GM12892 (cell line): ENCODE measurements around the gene DYNC2H1.

Source experiments
- DNase-seq: peaks from one replicate; pipeline ENCODE4 v3.0.0; 2011; ENCODE audit not compliant: insufficient read length
- FAIRE-seq: peaks from 2 replicates; lab custom pipeline; 2011; peaks lifted over from hg19 to GRCh38; lab: Jason Lieb, UNC
- POLR2A ChIP-seq: IDR thresholded peaks from 2 replicates; pipeline ENCODE4 v1.6.1; 2011; ENCODE audit warnings: low read depth, low read length, control low read depth
- POLR2AphosphoS5 ChIP-seq: IDR thresholded peaks from 2 replicates; pipeline ENCODE4 v1.6.1; 2011; ENCODE audit warnings: low read depth, low read length, control low read depth
- TAF1 ChIP-seq: IDR thresholded peaks from 2 replicates; pipeline ENCODE4 v1.6.1; 2011; ENCODE audit warnings: low read depth, mild to moderate bottlenecking, control low read depth, low read length, borderline replicate concordance

Gene DYNC2H1

DNA sequence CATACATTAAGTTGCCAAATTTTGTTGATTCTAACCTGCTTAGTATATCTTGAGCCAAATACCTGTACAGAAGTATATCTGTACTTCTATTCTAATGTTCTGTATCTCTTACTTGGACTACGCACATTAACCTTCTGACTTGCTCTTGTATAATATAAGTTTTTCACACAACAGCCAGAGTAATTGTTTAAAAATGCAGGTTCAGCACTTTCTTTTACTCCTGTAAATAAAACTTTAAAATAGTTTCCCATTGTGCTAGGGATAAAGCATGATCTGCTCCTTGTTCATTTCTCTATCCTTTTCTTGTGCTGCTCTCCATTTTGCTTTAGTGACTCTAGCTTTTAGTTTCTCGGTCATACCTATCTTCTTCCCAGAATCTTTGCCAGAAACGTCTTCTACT lies 48.3 kb downstream of the DYNC2H1 start:
- TF ChIP-seq POLR2A (no peak), TAF1 (no peak), POLR2AphosphoS5 (no peak)
- FAIRE-seq (no peak), DNase-seq (no peak)

- TF ChIP-seq POLR2AphosphoS5 (no peak), TAF1 (no peak), POLR2A (no peak)
- FAIRE-seq (no peak), DNase-seq (no peak)
These were observed 55.0 kb downstream of the DYNC2H1 start for GRCh38 chr11:103164093-103164796.

DNA sequence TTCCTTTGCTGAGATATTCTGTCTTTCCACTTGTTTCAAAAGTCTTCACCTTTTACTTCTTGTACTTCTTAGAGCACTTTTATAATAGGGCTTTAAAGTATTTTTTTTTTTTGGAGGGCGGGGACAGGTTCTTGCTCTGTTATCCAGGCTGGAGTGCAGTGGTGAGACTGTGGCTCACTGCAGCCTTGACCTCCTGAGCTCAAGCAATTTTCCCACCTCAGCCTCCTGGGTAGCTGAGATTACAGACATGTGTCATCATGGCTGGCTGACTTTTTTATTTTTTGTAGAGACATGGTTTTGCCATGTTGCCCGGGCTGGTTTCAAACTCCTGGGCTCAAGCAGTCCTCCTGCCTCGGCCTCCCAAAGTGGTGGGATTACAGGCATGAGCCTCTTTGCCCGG lies 57.9 kb downstream of the DYNC2H1 start:
- DNase-seq (no peak), FAIRE-seq (no peak)
- TF ChIP-seq TAF1 (no peak), POLR2AphosphoS5 (no peak), POLR2A (no peak)

- no peak for FAIRE-seq
- no peak for DNase-seq
- no peak for TF ChIP-seq POLR2AphosphoS5
- no peak for TF ChIP-seq TAF1
These were observed 61.6 kb downstream of the DYNC2H1 start for GRCh38 chr11:103170865-103171264.

- DNase-seq (no peak), FAIRE-seq (no peak)
- no peak for TF ChIP-seq TAF1
- no peak for TF ChIP-seq POLR2A
- no peak for TF ChIP-seq POLR2AphosphoS5
These were observed 66.4 kb downstream of the DYNC2H1 start for GRCh38 chr11:103175461-103176129.

DNA sequence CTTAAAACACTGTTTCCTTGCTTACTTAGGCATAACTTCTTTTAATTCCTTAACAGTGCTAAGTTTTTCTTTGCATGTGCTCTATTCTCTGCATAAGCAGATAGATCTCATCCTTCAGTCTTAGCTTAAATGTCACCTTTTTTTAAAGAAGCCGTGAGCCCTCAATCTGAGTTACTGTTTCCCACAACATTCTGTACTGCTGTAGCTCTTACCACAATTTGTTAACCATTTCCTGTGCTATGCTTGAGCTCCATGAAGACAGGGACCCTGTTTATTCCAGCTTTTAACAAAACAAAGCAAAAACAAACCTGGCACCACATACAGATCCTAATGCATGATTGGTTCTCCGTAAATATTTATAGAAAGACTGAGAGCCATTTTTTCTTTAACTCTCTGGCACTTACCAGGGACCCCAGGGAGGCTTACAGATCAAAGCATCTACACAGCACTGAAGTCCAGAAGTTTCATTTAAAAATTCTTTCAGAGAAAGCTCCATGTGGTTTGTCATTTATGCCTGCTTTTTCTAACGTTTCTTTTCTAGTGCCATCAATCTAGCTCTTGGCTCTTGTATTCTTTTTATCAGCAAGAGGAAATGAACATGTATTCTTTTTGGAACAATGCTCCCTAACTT lies 74.9 kb downstream of the DYNC2H1 start:
- DNase-seq (no peak), FAIRE-seq (no peak)
- TF ChIP-seq POLR2AphosphoS5 = no peak
- TF ChIP-seq TAF1 = no peak
- no peak for TF ChIP-seq POLR2A

- DNase-seq (no peak), FAIRE-seq (no peak)
- no peak for TF ChIP-seq POLR2AphosphoS5
- TF ChIP-seq TAF1 = no peak
- no peak for TF ChIP-seq POLR2A
These were observed 92.9 kb downstream of the DYNC2H1 start for GRCh38 chr11:103202048-103202651.

DNA sequence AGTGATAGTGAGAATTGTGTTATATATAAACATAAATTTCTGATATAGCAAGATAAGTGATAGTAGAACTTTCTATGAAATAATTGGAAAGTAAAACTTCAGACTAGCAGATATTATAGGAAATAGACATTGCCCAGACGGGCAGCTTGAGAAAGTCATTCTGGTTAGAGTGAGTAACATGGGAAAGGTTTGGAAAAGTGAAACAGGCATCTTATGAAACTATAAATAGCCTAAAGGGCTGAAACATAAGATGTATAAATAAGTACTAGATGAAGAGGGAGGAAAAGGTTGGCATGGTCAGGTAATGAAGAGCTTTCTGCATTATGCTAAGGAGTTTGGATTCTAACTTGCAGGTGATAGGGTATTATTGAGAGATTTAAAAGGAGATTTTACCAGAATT lies 101.3 kb downstream of the DYNC2H1 start:
- no peak for TF ChIP-seq POLR2AphosphoS5
- FAIRE-seq = no peak
- no peak for DNase-seq

DNA sequence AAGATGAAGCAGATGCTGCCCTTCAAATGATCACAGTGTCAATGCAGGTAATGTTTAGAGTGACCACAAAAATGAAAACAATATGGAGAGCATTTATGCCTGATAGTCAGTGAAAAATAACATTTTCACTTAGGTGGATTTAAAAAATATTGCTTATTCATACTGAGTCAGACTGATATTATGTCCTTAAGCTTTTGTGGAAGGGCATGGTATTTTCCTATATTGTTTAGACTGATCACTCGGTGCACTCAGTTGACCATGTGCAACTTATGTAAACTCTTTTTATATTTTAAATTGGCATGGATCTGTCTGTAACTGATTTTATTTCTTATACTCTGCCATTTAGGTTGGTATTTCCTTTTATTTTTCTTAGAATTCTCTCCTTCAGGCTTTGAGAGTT lies 106.6 kb downstream of the DYNC2H1 start:
- FAIRE-seq = no peak
- TF ChIP-seq TAF1 (no peak), POLR2A (no peak), POLR2AphosphoS5 (no peak)

GRCh38 chr11:103220133-103220532 lies 110.9 kb downstream of the DYNC2H1 start:
- no peak for FAIRE-seq
- no peak for DNase-seq
- TF ChIP-seq POLR2AphosphoS5 (no peak), TAF1 (no peak), POLR2A (no peak)

More for the DNA sequence above, 106.6 kb downstream of the DYNC2H1 start:
- no peak for DNase-seq

- no peak for DNase-seq
- TF ChIP-seq POLR2AphosphoS5 (no peak), TAF1 (no peak)
- FAIRE-seq = no peak
These were observed 113.6 kb downstream of the DYNC2H1 start for GRCh38 chr11:103222806-103223205.
